PC-3 (cell line): ENCODE results near the gene SLC25A23. TPM values are rescaled to one million over a fixed set of nuclear protein-coding genes. Genes with fewer than 3 reads are reported as not detected.
A peak's percentile ranks its signal among the peaks of the same experiment; 100 is the strongest.

Experiments used
- ATAC-seq: fragments of 200-7000 bp; cut with Tn5 transposase; 2 replicates; pipeline ENCODE4 v1.9.1; 2020; ENCODE audit warnings: mild to moderate bottlenecking, moderate library complexity
- BruUV-seq: library from RNA; stranded (reverse); fragments of 400-500 nt; replicated peaks from 2 replicates; lab custom pipeline; 2021; lab: Mats Ljungman, UMichigan
- CTCF ChIA-PET: fragments of 300-600 bp; sonication (Branson Sonifier 250); formaldehyde crosslinking; loops from one replicate; lab custom pipeline; 2022; ENCODE audit warnings: antibody characterized with exemption; lab: Charles Lee
- POLR2A ChIA-PET: fragments of 300-600 bp; sonication (Branson Sonifier 250); formaldehyde crosslinking; loops from one replicate; lab custom pipeline; 2022; ENCODE audit warnings: antibody characterized with exemption; ENCODE audit not compliant: unreplicated experiment; lab: Charles Lee
- DNase-seq: peaks from one replicate; pipeline ENCODE4 v3.0.0-alpha.2; 2015
- H2AFZ ChIP-seq: fragments of 300-600 bp; sonication (generic); 2 replicates; pipeline ENCODE4 v1.6.0; 2016; ENCODE audit warnings: antibody characterized with exemption, low read length
- H3F3A ChIP-seq: fragments of 300-600 bp; sonication (generic); one replicate; pipeline ENCODE4 v1.6.0; 2017; ENCODE audit warnings: antibody characterized with exemption, low read length, control low read depth, mild to moderate bottlenecking; ENCODE audit not compliant: unreplicated experiment
- H3K27ac ChIP-seq: fragments of 300-600 bp; sonication (generic); 2 replicates; pipeline ENCODE4 v1.5.1; 2016; ENCODE audit warnings: mild to moderate bottlenecking, low read length
- H3K27me3 ChIP-seq: fragments of 300-600 bp; sonication (generic); 2 replicates; pipeline ENCODE4 v1.6.1; 2016; ENCODE audit warnings: low read length, mixed read lengths
- H3K36me3 ChIP-seq: fragments of 300-600 bp; sonication (generic); 2 replicates; pipeline ENCODE4 v1.6.1; 2016; ENCODE audit warnings: low read depth, mixed run types, low read length, mixed read lengths
- H3K4me1 ChIP-seq: fragments of 300-600 bp; sonication (generic); 2 replicates; pipeline ENCODE4 v1.5.1; 2016; ENCODE audit warnings: low read length; ENCODE audit not compliant: insufficient read depth
- H3K4me2 ChIP-seq: fragments of 300-600 bp; sonication (generic); 2 replicates; pipeline ENCODE4 v1.6.0; 2016; ENCODE audit warnings: low read length
- H3K4me3 ChIP-seq: fragments of 300-600 bp; sonication (generic); 2 replicates; pipeline ENCODE4 v1.5.1; 2016; ENCODE audit warnings: mild to moderate bottlenecking, low read length, mixed read lengths
- H3K79me2 ChIP-seq: fragments of 300-600 bp; sonication (generic); 2 replicates; pipeline ENCODE4 v1.6.1; 2017; ENCODE audit warnings: low read length, mixed read lengths
- H3K9ac ChIP-seq: fragments of 300-600 bp; sonication (generic); 2 replicates; pipeline ENCODE4 v1.6.0; 2016; ENCODE audit warnings: mild to moderate bottlenecking, low read length
- H3K9me2 ChIP-seq: fragments of 300-600 bp; sonication (generic); replicated peaks from 2 replicates; pipeline ENCODE4 v1.6.1; 2016; ENCODE audit warnings: mixed run types, low read length, mixed read lengths
- H3K9me3 ChIP-seq: fragments of 300-600 bp; sonication (generic); 2 replicates; pipeline ENCODE4 v1.6.1; 2016; ENCODE audit warnings: low read length, mixed read lengths
- H4K20me1 ChIP-seq: fragments of 300-600 bp; sonication (generic); 2 replicates; pipeline ENCODE4 v1.6.1; 2016; ENCODE audit warnings: low read length, mixed read lengths
- CTCF ChIP-seq: fragments of 300-600 bp; sonication (generic); conservative IDR thresholded peaks from 2 replicates; pipeline ENCODE4 v1.5.1; 2017; ENCODE audit warnings: antibody characterized with exemption, low read depth, mild to moderate bottlenecking, low read length
- EZH2 ChIP-seq: fragments of 300-600 bp; sonication (generic); IDR thresholded peaks from one replicate; pipeline ENCODE4 v1.6.1; 2017; ENCODE audit warnings: antibody characterized with exemption, mild to moderate bottlenecking, low read length; ENCODE audit not compliant: unreplicated experiment
- EZH2phosphoT487 ChIP-seq: fragments of 300-600 bp; sonication (generic); IDR thresholded peaks from 2 replicates; pipeline ENCODE4 v1.6.1; 2018; ENCODE audit warnings: mild to moderate bottlenecking, antibody characterized with exemption, low read length, borderline replicate concordance
- intact Hi-C: fragments of 100-400 bp; cut with micrococcal nuclease; formaldehyde crosslinking; loops from 2 replicates; pipeline ENCODE4 v1.9.0; 2023
- total RNA-seq: library from RNA; depleted of rRNA; stranded (reverse); fragments of >200 nt; gene quantifications from 2 replicates; pipeline ENCODE4 v1.2.3, GENCODE V29; 2014

Gene SLC25A23
- total RNA-seq, 1 experiment from 2014 or later: 61.4 TPM

- Histone ChIP-seq H3K9ac (no peak overlapping the region), H3K4me2 (no peak overlapping the region), H3K4me3 (no peak overlapping the region), H3K27me3 (no peaks in the 10 kb centered on the region), H3F3A (no peaks in the 10 kb centered on the region), H2AFZ (no peak overlapping the region), H4K20me1 (no peaks in the 10 kb centered on the region), H3K4me1 (peaks cover 9% of the 10 kb centered on the region; the same call in 1 of the 2 replicates), H3K9me3 (no peaks in the 10 kb centered on the region), H3K79me2 (peaks cover 14% of the 10 kb centered on the region), H3K27ac (no peak overlapping the region), H3K36me3 (peaks cover 5% of the 10 kb centered on the region; the same call in 1 of the 2 replicates), H3K9me2 (no peaks in the 10 kb centered on the region)
- TF ChIP-seq EZH2phosphoT487 (no peak), EZH2 (no peak), CTCF (no peak)
- intact Hi-C loops: no loop called here
- no TSS peak for BruUV-seq
- ChIA-PET POLR2A (no interaction called here), CTCF (no interaction called here)
- ATAC-seq: no peak
- DNase-seq: no peak
Measured at GRCh38 chr19:6466526-6467248, 7.1 kb upstream of the SLC25A23 start.

- DNase-seq (no peak), ATAC-seq (no peak)
- no peaks in the 10 kb centered on the region for H3F3A ChIP-seq
- no peaks in the 10 kb centered on the region for H4K20me1 ChIP-seq
- H3K4me1 ChIP-seq: peaks cover 9% of the 10 kb centered on the region; the same call in 1 of the 2 replicates
- no peaks in the 10 kb centered on the region for H3K9me2 ChIP-seq
- H3K79me2 ChIP-seq: peaks cover 14% of the 10 kb centered on the region
- no peak overlapping the region for H3K27ac ChIP-seq
- peak overlapping the region; percentile 98 for H3K4me2 ChIP-seq
- peaks cover 5% of the 10 kb centered on the region; the same call in 1 of the 2 replicates for H3K36me3 ChIP-seq
- no peaks in the 10 kb centered on the region for H3K9me3 ChIP-seq
- H2AFZ ChIP-seq: no peak overlapping the region
- no peaks in the 10 kb centered on the region for H3K27me3 ChIP-seq
- H3K9ac ChIP-seq: no peak overlapping the region
- intact Hi-C loops: no loop called here
- BruUV-seq: no TSS peak
- TF ChIP-seq CTCF (no peak), EZH2phosphoT487 (no peak), EZH2 (no peak)
- POLR2A ChIA-PET: interaction anchor here (0.6 kb wide), 1 partner anchor 10 kb away, joined by 5 read pairs; no protein-coding TSS in a partner anchor
- CTCF ChIA-PET: no interaction called here
- H3K4me3 ChIP-seq: no peak overlapping the region; the same call in 1 of the 2 replicates
Measured at GRCh38 chr19:6465663-6466062, 6.1 kb upstream of the SLC25A23 start.

- Histone ChIP-seq H3K9me2 (no peaks in the 10 kb centered on the region), H2AFZ (peak overlapping the region; percentile 97), H3K4me1 (peaks cover 9% of the 10 kb centered on the region; the same call in 1 of the 2 replicates), H3K9me3 (no peaks in the 10 kb centered on the region), H3F3A (no peaks in the 10 kb centered on the region), H3K79me2 (peaks cover 14% of the 10 kb centered on the region), H4K20me1 (no peaks in the 10 kb centered on the region), H3K9ac (peak overlapping the region; percentile 71), H3K4me2 (peak overlapping the region; percentile 98), H3K27ac (no peak overlapping the region), H3K4me3 (peak overlapping the region; percentile 96), H3K27me3 (no peaks in the 10 kb centered on the region), H3K36me3 (peaks cover 5% of the 10 kb centered on the region; the same call in 1 of the 2 replicates)
- ChIA-PET CTCF (no interaction called here), POLR2A (interaction anchor here (0.6 kb wide), 1 partner anchor 11 kb away, joined by 5 read pairs; no protein-coding TSS in a partner anchor)
- ATAC-seq (no peak), DNase-seq (peak; percentile 41)
- intact Hi-C loops: no loop called here
- TF ChIP-seq EZH2phosphoT487: no peak
- TF ChIP-seq EZH2: no peak
- TF ChIP-seq CTCF: no peak
- BruUV-seq: no TSS peak
Measured at GRCh38 chr19:6465006-6465405, 5.4 kb upstream of the SLC25A23 start.
